SK-N-SH (cell line): ENCODE data around the gene BRAF. TPM values are rescaled to one million over a fixed set of nuclear protein-coding genes. Genes with fewer than 3 reads are reported as not detected.

Experiments
- CTCF ChIA-PET: fragments of 300-600, 350-600 bp; formaldehyde crosslinking; extraction: SDS; loops from one replicate; lab custom pipeline; 2021; lab: Yijun Ruan, JAX
- POLR2A ChIA-PET: fragments of 350-600 bp; sonication (Branson Sonifier 250); formaldehyde crosslinking; extraction: SDS; loops from one replicate; lab custom pipeline; 2020; ENCODE audit warnings: antibody characterized with exemption, inconsistent platforms; lab: Yijun Ruan, JAX
- DNase-seq: peaks from one replicate; pipeline ENCODE4 v3.0.0; 2012
- H2AFZ ChIP-seq: fragments of 200-600 bp; sonication (generic); 2 replicates; pipeline ENCODE4 v1.8.1; 2016; ENCODE audit warnings: antibody characterized with exemption, mild to moderate bottlenecking, low read depth
- H3F3A ChIP-seq: fragments of 200-600 bp; sonication (generic); replicated peaks from 2 replicates; pipeline ENCODE3; 2016; ENCODE audit warnings: antibody characterized with exemption, mild to moderate bottlenecking; ENCODE audit not compliant: insufficient read depth
- H3K27ac ChIP-seq, 2 experiments: fragments of 200-500 bp in 1 of 2; fragments of 200-600 bp in 1 of 2; sonication (Bioruptor generic) in 1 of 2; sonication (generic), shearing (Covaris generic) in 1 of 2; 2 replicates each; pipeline versions ENCODE4 v1.5.1 to v1.6.1; 2014 to 2016; ENCODE audit warnings: low read depth in 2 of 2, inconsistent platforms in 1 of 2, low read length in 1 of 2, mild to moderate bottlenecking in 1 of 2, mixed read lengths in 1 of 2
- H3K27me3 ChIP-seq: fragments of 200-600 bp; sonication (generic), shearing (Covaris generic); 2 replicates; pipeline ENCODE4 v1.6.1; 2016; ENCODE audit warnings: mixed run types; ENCODE audit not compliant: insufficient read depth
- H3K36me3 ChIP-seq, 2 experiments: fragments of 200-500 bp in 1 of 2; fragments of 200-600 bp in 1 of 2; sonication (Bioruptor generic) in 1 of 2; sonication (generic) in 1 of 2; replicated peaks in 1 of 2; 2 replicates each; pipeline versions ENCODE3 to v1.5.1; 2014 to 2016; ENCODE audit warnings: low read length in 1 of 2, mild to moderate bottlenecking in 1 of 2; ENCODE audit not compliant: insufficient read depth in 2 of 2, control insufficient read depth in 1 of 2
- H3K4me1 ChIP-seq, 2 experiments: fragments of 200-500 bp in 1 of 2; fragments of 200-600 bp in 1 of 2; sonication (Bioruptor generic) in 1 of 2; sonication (generic), shearing (Covaris generic) in 1 of 2; 2 replicates each; pipeline versions ENCODE4 v1.5.1 to v1.6.1; 2014 to 2016; ENCODE audit warnings: low read depth in 1 of 2, low read length in 1 of 2, mixed run types in 1 of 2; ENCODE audit not compliant: insufficient read depth in 2 of 2, control insufficient read depth in 1 of 2
- H3K4me2 ChIP-seq: fragments of 200-600 bp; sonication (generic), shearing (Covaris generic); 2 replicates; pipeline ENCODE4 v1.6.1; 2017; ENCODE audit warnings: mixed run types
- H3K4me3 ChIP-seq, 2 experiments: fragments of 200-500 bp in 1 of 2; fragments of 200-600 bp in 1 of 2; sonication (Bioruptor generic) in 1 of 2; sonication (generic), shearing (Covaris generic) in 1 of 2; 2 replicates each; pipeline versions ENCODE4 v1.5.1 to v1.8.1; 2014 to 2016; ENCODE audit warnings: low read depth in 2 of 2, inconsistent platforms in 1 of 2, low read length in 1 of 2, mild to moderate bottlenecking in 1 of 2, mixed read lengths in 1 of 2, moderate library complexity in 1 of 2
- H3K79me2 ChIP-seq: fragments of 200-600 bp; sonication (generic); 2 replicates; pipeline ENCODE4 v1.8.1; 2017; ENCODE audit warnings: mild to moderate bottlenecking; ENCODE audit not compliant: insufficient read depth
- H3K9ac ChIP-seq: fragments of 200-600 bp; sonication (generic); 2 replicates; pipeline ENCODE4 v1.6.1; 2017; ENCODE audit warnings: mixed run types
- H3K9me2 ChIP-seq: fragments of 200-600 bp; sonication (generic); 2 replicates; pipeline ENCODE4 v1.6.1; 2017; ENCODE audit warnings: mixed run types
- H3K9me3 ChIP-seq: fragments of 200-600 bp; sonication (generic); 2 replicates; pipeline ENCODE4 v1.6.1; 2017; ENCODE audit warnings: mixed run types, mild to moderate bottlenecking, moderate library complexity
- H4K20me1 ChIP-seq: fragments of 200-600 bp; sonication (generic); 2 replicates; pipeline ENCODE4 v1.6.1; 2017; ENCODE audit warnings: mild to moderate bottlenecking, mixed run types; ENCODE audit not compliant: insufficient read depth
- EP300 ChIP-seq, 2 experiments: IDR thresholded peaks; 2 replicates each; pipeline versions ENCODE4 v1.4.0 to v1.6.1; 2012; ENCODE audit warnings: borderline replicate concordance in 1 of 2, low read depth in 1 of 2, low read length in 1 of 2
- FOSL2 ChIP-seq: IDR thresholded peaks from 2 replicates; pipeline ENCODE4 v1.4.0; 2012; ENCODE audit warnings: low read depth, mild to moderate bottlenecking, moderate library complexity, borderline replicate concordance
- FOXJ3 ChIP-seq: sonication (generic); formaldehyde crosslinking; IDR thresholded peaks from 2 replicates; pipeline ENCODE4 v1.5.1; 2020; ENCODE audit warnings: mild to moderate bottlenecking, missing genetic modification reagents
- GABPA ChIP-seq: IDR thresholded peaks from 2 replicates; pipeline ENCODE4 v1.4.0; 2012; ENCODE audit warnings: low read depth, mild to moderate bottlenecking
- JUND ChIP-seq: IDR thresholded peaks from 2 replicates; pipeline ENCODE4 v1.4.0; 2012
- MXI1 ChIP-seq: IDR thresholded peaks from 2 replicates; pipeline ENCODE4 v1.6.1; 2012; ENCODE audit warnings: mild to moderate bottlenecking, low read depth, low read length, improper control_type of control experiment
- NFIC ChIP-seq: IDR thresholded peaks from 2 replicates; pipeline ENCODE4 v1.4.0; 2012; ENCODE audit warnings: borderline replicate concordance
- POLR2AphosphoS5 ChIP-seq: IDR thresholded peaks from 2 replicates; pipeline ENCODE4 v1.6.1; 2012; ENCODE audit warnings: low read depth, low read length
- RAD21 ChIP-seq: IDR thresholded peaks from 2 replicates; pipeline ENCODE4 v1.6.1; 2012; ENCODE audit warnings: mild to moderate bottlenecking, low read length
- RCOR1 ChIP-seq: fragments of 150-350 bp; IDR thresholded peaks from 2 replicates; pipeline ENCODE4 v1.6.1; 2017; ENCODE audit warnings: antibody characterized with exemption, low read length
- SMC3 ChIP-seq: IDR thresholded peaks from 2 replicates; pipeline ENCODE4 v1.6.1; 2012; ENCODE audit warnings: low read depth, low read length, improper control_type of control experiment
- TAF1 ChIP-seq: IDR thresholded peaks from 2 replicates; pipeline ENCODE4 v1.6.1; 2012; ENCODE audit warnings: low read depth, mild to moderate bottlenecking, low read length, moderate library complexity, borderline replicate concordance
- WGBS: methylation state at CpG from one replicate; pipeline ENCODE4 v1.1.6; 2017; ENCODE audit warnings: low lambda C conversion rate; 5-methylcytosine and 5-hydroxymethylcytosine counted together
- polyA plus RNA-seq, 3 experiments: library from polyadenylated mRNA; depleted of rRNA; stranded (reverse); fragments of >200 nt; gene quantifications; 2 replicates each; pipeline ENCODE4 v1.2.3, GENCODE V29; 2012
- TF ChIP-seq, protein P1 (sequence below): fragments of 150-350 bp; IDR thresholded peaks from 2 replicates; pipeline ENCODE4 v1.6.1; 2017; ENCODE audit warnings: antibody characterized with exemption, low read length, low read depth, borderline replicate concordance
- TF ChIP-seq, protein P2 (sequence below): IDR thresholded peaks from 2 replicates; pipeline ENCODE4 v1.4.0; 2012; ENCODE audit warnings: low read depth, borderline replicate concordance
- TF ChIP-seq, protein P3 (sequence below): IDR thresholded peaks from 2 replicates; pipeline ENCODE4; 2012

BRAF gene
- polyA plus RNA-seq, 1 of the 3 experiments (the other 2 are of a cell fraction), result 5.2 TPM

DNA sequence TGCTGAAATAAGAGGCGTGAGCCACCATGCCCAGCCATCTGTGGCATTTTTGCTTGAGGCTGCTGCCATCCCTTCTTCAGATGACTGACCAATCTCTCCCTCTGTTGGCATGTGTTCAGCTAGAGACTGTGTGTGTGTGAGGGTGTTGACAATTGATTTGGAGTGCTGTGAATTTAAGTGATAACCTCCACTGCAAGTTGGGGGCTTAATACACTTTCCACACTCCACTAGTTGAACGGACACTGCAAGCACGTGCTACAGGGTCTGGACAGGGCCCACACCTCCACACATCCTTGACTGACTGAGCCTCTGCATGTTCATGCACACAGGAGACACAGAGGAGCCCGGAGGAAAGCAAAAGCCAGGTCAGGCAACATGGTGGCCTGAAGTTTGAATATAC lies 51.3 kb downstream of the BRAF start:
- H3K27ac ChIP-seq, result no peak overlapping the region
- no peak overlapping the region for H2AFZ ChIP-seq
- peaks cover 96% of the 10 kb centered on the region for H3K79me2 ChIP-seq
- no peak overlapping the region for H3K4me2 ChIP-seq
- H3K4me1 ChIP-seq, result peaks cover 0 to 6% of the 10 kb centered on the region in 2 experiments; a peak in 3 of 4 replicates
- H3K9ac ChIP-seq, result no peak overlapping the region
- peaks cover 24% of the 10 kb centered on the region for H3F3A ChIP-seq
- peaks cover 79% of the 10 kb centered on the region for H4K20me1 ChIP-seq
- POLR2A ChIA-PET, result no interaction called here
- TF ChIP-seq NFIC (no peak), MXI1 (no peak), JUND (no peak), POLR2AphosphoS5 (no peak), SMC3 (no peak), EP300 (IDR thresholded peaks at IDR 0.05; ENCODE audit: borderline replicate concordance in 1 of 2, low read depth in 1 of 2, low read length in 1 of 2) (no peak), TAF1 (no peak), RAD21 (no peak), FOXJ3 (CRISPR knock-in tag) (no peak), FOSL2 (no peak), RCOR1 (no peak), GABPA (no peak)
- TF ChIP-seq, protein P1, sequence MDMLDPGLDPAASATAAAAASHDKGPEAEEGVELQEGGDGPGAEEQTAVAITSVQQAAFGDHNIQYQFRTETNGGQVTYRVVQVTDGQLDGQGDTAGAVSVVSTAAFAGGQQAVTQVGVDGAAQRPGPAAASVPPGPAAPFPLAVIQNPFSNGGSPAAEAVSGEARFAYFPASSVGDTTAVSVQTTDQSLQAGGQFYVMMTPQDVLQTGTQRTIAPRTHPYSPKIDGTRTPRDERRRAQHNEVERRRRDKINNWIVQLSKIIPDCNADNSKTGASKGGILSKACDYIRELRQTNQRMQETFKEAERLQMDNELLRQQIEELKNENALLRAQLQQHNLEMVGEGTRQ, result no peak
- TF ChIP-seq, protein P2, sequence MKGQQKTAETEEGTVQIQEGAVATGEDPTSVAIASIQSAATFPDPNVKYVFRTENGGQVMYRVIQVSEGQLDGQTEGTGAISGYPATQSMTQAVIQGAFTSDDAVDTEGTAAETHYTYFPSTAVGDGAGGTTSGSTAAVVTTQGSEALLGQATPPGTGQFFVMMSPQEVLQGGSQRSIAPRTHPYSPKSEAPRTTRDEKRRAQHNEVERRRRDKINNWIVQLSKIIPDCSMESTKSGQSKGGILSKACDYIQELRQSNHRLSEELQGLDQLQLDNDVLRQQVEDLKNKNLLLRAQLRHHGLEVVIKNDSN, result no peak
- TF ChIP-seq, protein P3, sequence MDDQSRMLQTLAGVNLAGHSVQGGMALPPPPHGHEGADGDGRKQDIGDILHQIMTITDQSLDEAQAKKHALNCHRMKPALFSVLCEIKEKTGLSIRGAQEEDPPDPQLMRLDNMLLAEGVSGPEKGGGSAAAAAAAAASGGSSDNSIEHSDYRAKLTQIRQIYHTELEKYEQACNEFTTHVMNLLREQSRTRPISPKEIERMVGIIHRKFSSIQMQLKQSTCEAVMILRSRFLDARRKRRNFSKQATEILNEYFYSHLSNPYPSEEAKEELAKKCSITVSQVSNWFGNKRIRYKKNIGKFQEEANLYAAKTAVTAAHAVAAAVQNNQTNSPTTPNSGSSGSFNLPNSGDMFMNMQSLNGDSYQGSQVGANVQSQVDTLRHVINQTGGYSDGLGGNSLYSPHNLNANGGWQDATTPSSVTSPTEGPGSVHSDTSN, result no peak
- TF ChIP-seq, all 33 proteins: peak for 0
- H3K9me3 ChIP-seq, result 0 out of 2 replicates have a peak, but pooled peaks cover 6% of the 10 kb centered on the region
- CTCF ChIA-PET, result interaction anchor here (0.6 to 1.6 kb wide), 2 partner anchors 11 to 16 kb away, joined by 3 read pairs; no protein-coding TSS in a partner anchor
- H3K9me2 ChIP-seq, result no peaks in the 10 kb centered on the region
- H3K27me3 ChIP-seq, result no peaks in the 10 kb centered on the region
- WGBS, result 100% methylated on average over 4 of the region's 4 CpGs
- no peak for DNase-seq
- H3K36me3 ChIP-seq, result peaks cover 0 to 4% of the 10 kb centered on the region in 2 experiments
- H3K4me3 ChIP-seq, result no peak overlapping the region

DNA sequence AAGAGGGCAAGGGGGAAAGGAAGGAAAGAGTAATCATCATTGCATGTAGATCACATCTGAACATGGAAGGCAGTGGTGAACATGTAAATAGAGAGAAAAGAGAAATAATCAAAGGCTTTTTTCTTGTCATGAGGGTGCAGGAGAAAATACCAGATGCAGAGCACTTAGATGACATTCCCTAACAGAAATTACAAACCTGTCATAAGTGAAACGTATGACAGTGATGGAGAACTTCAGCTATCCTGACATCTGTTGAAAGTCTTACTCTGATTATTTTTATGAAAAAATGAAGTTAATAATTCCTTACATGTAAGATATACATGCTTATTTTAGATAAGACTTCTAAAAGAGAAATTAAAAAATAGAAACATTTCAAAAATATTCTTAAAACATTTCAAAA lies 54.7 kb downstream of the BRAF start:
- Histone ChIP-seq H3K9me3 (no peaks in the 10 kb centered on the region), H4K20me1 (peaks cover 54% of the 10 kb centered on the region), H3K79me2 (peaks cover 97% of the 10 kb centered on the region), H3K9ac (no peak overlapping the region), H3K9me2 (no peaks in the 10 kb centered on the region), H3F3A (peaks cover 8% of the 10 kb centered on the region), H3K27ac (no peak overlapping the region), H2AFZ (no peak overlapping the region), H3K4me1 (no peaks in the 10 kb centered on the region; a peak in 2 of 4 replicates), H3K27me3 (no peaks in the 10 kb centered on the region), H3K4me2 (no peak overlapping the region), H3K36me3 (no peaks in the 10 kb centered on the region), H3K4me3 (no peak overlapping the region)
- TF ChIP-seq GABPA, result no peak
- TF ChIP-seq, protein P3, result no peak
- POLR2A ChIA-PET, result no interaction called here
- DNase-seq, result no peak
- WGBS, result 87% methylated on average over 1 of the region's 1 CpG
- CTCF ChIA-PET, result interaction anchor here (0.9 to 1.4 kb wide), 3 partner anchors 22 to 145 kb away, joined by 3 to 5 read pairs (median 3); partner anchors contain the start of gene MRPS33
